Measurements from ENCODE around the gene CACNA1C. TPM values are rescaled to one million over a fixed set of nuclear protein-coding genes. Genes with fewer than 3 reads are reported as not detected.

Gene CACNA1C
- total and polyA plus RNA-seq, 2 of the 4 experiments (the other 2 are of a cell fraction) = 1.6 to 2.6 TPM

GRCh38 chr12:2095878-2096277 is 43.1 kb downstream of the CACNA1C start:
- Histone ChIP-seq H3K4ac (ENCODE audit: low read depth, low read length) (0 out of 2 replicates have a peak overlapping the region, but pooled peaks have one; percentile 22), H3K36me3 (ENCODE audit: control insufficient read depth, insufficient read depth, low read length) (no peaks in the 10 kb centered on the region), H3K27ac (ENCODE audit: insufficient read depth, low read length) (no peak overlapping the region), H2BK5ac (ENCODE audit: low read depth, low read length, poor library complexity, severe bottlenecking) (no peak overlapping the region), H3K18ac (ENCODE audit: low read depth, low read length) (no peak overlapping the region), H3K23ac (ENCODE audit: low read depth, low read length) (no peak overlapping the region), H4K20me1 (ENCODE audit: insufficient read depth, low read length) (peaks cover 11% of the 10 kb centered on the region; the same call in 1 of the 2 replicates), H4K8ac (ENCODE audit: low read depth in 2 of 2, low read length in 2 of 2) (no peak overlapping the region), H3K4me1 (ENCODE audit: control insufficient read depth, insufficient read depth, low read length) (peaks cover 13% of the 10 kb centered on the region), H2BK20ac (ENCODE audit: low read depth, low read length) (no peak overlapping the region), H2AFZ (replicated peaks; ENCODE audit: low read length, poor library complexity) (no peak overlapping the region), H3K56ac (ENCODE audit: extremely low read depth, insufficient read depth, low read length) (no peak overlapping the region), H3K9ac (ENCODE audit: low read depth, low read length) (no peak overlapping the region), H4K5ac (ENCODE audit: low read depth, low read length) (no peak overlapping the region), H2AK5ac (ENCODE audit: low read depth, low read length) (no peak overlapping the region), H3K79me1 (ENCODE audit: low read depth in 1 of 2, low read length in 2 of 2) (peaks cover 6 to 28% of the 10 kb centered on the region in 2 experiments; a peak in 3 of 4 replicates), H3K9me1 (ENCODE audit: insufficient read depth, low read length) (peaks cover 5% of the 10 kb centered on the region), H3K4me2 (ENCODE audit: low read depth, low read length) (no peak overlapping the region), H4K91ac (ENCODE audit: insufficient read depth, low read depth, low read length) (no peak overlapping the region; the same call in 1 of the 2 replicates), H3K4me3 (ENCODE audit: insufficient read depth, low read depth, low read length) (no peak overlapping the region), H3K27me3 (ENCODE audit: control insufficient read depth, insufficient read depth, low read length) (no peaks in the 10 kb centered on the region), H2AK9ac (replicated peaks; ENCODE audit: low read depth, low read length, poor library complexity) (no peak overlapping the region), H2BK120ac (ENCODE audit: low read depth, low read length) (no peak overlapping the region), H3K14ac (replicated peaks; ENCODE audit: low read depth, low read length) (no peak overlapping the region), H3K9me3 (ENCODE audit: control insufficient read depth, insufficient read depth, low read length) (no peaks in the 10 kb centered on the region), H2BK15ac (ENCODE audit: low read depth, low read length) (no peak overlapping the region)
- TF ChIP-seq ELK1 (IDR thresholded peaks at IDR 0.05; ENCODE audit: borderline replicate concordance, low read depth, low read length) (no peak), NFE2L2 (IDR thresholded peaks at IDR 0.05; ENCODE audit: low read depth, low read length) (no peak), MXI1 (IDR thresholded peaks at IDR 0.05; ENCODE audit: borderline replicate concordance, low read depth, low read length) (no peak), CEBPB (IDR thresholded peaks at IDR 0.05; ENCODE audit: low read depth, low read length) (no peak), MAFK (IDR thresholded peaks at IDR 0.05; ENCODE audit: low read depth, low read length) (no peak), BHLHE40 (IDR thresholded peaks at IDR 0.05; ENCODE audit: low read depth, low read length) (no peak), POLR2A (IDR thresholded peaks at IDR 0.05; ENCODE audit: low read depth, low read length) (no peak), RCOR1 (IDR thresholded peaks at IDR 0.05; ENCODE audit: insufficient replicate concordance, low read length) (no peak), FOS (IDR thresholded peaks at IDR 0.05; ENCODE audit: low read depth, low read length) (no peak), RAD21 (IDR thresholded peaks at IDR 0.05; ENCODE audit: low read length) (no peak), RFX5 (IDR thresholded peaks at IDR 0.05; ENCODE audit: low read depth, low read length) (no peak), MAZ (IDR thresholded peaks at IDR 0.05; ENCODE audit: borderline replicate concordance, low read depth, low read length) (no peak), CHD1 (IDR thresholded peaks at IDR 0.05; ENCODE audit: low read depth, low read length) (no peak), SMC3 (IDR thresholded peaks at IDR 0.05; ENCODE audit: low read depth, low read length) (no peak), CTCF (conservative IDR thresholded peaks at IDR 0.05; ENCODE audit: low read depth, low read length) (no peak)
- TF ChIP-seq, protein P1, sequence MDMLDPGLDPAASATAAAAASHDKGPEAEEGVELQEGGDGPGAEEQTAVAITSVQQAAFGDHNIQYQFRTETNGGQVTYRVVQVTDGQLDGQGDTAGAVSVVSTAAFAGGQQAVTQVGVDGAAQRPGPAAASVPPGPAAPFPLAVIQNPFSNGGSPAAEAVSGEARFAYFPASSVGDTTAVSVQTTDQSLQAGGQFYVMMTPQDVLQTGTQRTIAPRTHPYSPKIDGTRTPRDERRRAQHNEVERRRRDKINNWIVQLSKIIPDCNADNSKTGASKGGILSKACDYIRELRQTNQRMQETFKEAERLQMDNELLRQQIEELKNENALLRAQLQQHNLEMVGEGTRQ (IDR thresholded peaks at IDR 0.05; ENCODE audit: low read depth, low read length) = no peak
- dilution Hi-C loops (cut with HindIII; ENCODE audit: low sequenced_read_pairs, unreplicated experiment) = no loop called here
- no CpG with 5 or more reads among the region's 5 CpGs for whole genome bisulfite sequencing, 2 experiments (ENCODE audit: extremely low coverage in 2 of 2, insufficient read length in 1 of 2)
- ATAC-seq (ENCODE audit: low read depth) (no peak), DNase-seq (no peak)
- in situ Hi-C loops (cut with MboI; ENCODE audit: low sequenced_read_pairs) = no loop called here
- intact Hi-C loops (cut with micrococcal nuclease) = no loop called here
- CTCF ChIA-PET = no interaction called here
- POLR2A ChIA-PET (ENCODE audit: unreplicated experiment) = no interaction called here
- BruUV-seq (replicated peaks) = no TSS peak

Data from IMR-90 (cell line).